Fibroblast of mammary gland (primary cell): Measurements from ENCODE around the gene ASCC3.

ENCODE experiments used
- DNase-seq: peaks from one replicate; pipeline ENCODE4 v3.0.0-alpha.2; 2010; ENCODE audit warnings: low read depth
- H3K4me3 ChIP-seq: 2 replicates; pipeline ENCODE4 v1.5.1; 2011; ENCODE audit warnings: low read depth, mild to moderate bottlenecking, low read length, moderate library complexity; ENCODE audit not compliant: control insufficient read depth
- CTCF ChIP-seq: conservative IDR thresholded peaks from 2 replicates; pipeline ENCODE4 v1.5.1; 2011; ENCODE audit warnings: low read depth, low read length, inconsistent platforms; ENCODE audit not compliant: control insufficient read depth, insufficient read depth

Gene ASCC3

GRCh38 chr6:100577425-100577824, 303.7 kb downstream of the ASCC3 start:
- no peak for TF ChIP-seq CTCF
- no peak for DNase-seq
- H3K4me3 ChIP-seq, result no peak overlapping the region

- TF ChIP-seq CTCF, result no peak
- H3K4me3 ChIP-seq, result no peak overlapping the region
- no peak for DNase-seq
These were observed 305.2 kb downstream of the ASCC3 start for GRCh38 chr6:100575921-100576320.

GRCh38 chr6:100574836-100575235, 306.3 kb downstream of the ASCC3 start:
- no peak for DNase-seq
- no peak overlapping the region for H3K4me3 ChIP-seq
- no peak for TF ChIP-seq CTCF

GRCh38 chr6:100573166-100573565, 308.0 kb downstream of the ASCC3 start:
- TF ChIP-seq CTCF, result peak; percentile 63
- peak; percentile 78 for DNase-seq

GRCh38 chr6:100568255-100568654, 312.9 kb downstream of the ASCC3 start:
- DNase-seq, result no peak

More at GRCh38 chr6:100573166-100573565, 308.0 kb downstream of the ASCC3 start:
- H3K4me3 ChIP-seq, result no peak overlapping the region

GRCh38 chr6:100566563-100566962, 314.6 kb downstream of the ASCC3 start:
- no peak for TF ChIP-seq CTCF
- DNase-seq, result no peak
- no peak overlapping the region for H3K4me3 ChIP-seq

More at GRCh38 chr6:100568255-100568654, 312.9 kb downstream of the ASCC3 start:
- no peak for TF ChIP-seq CTCF
- no peak overlapping the region for H3K4me3 ChIP-seq
